Calu3 (cell line): Measurements from ENCODE around the gene DHX35. TPM values are rescaled to one million over a fixed set of nuclear protein-coding genes. Genes with fewer than 3 reads are reported as not detected.

Experiments used
- BruUV-seq: library from RNA; stranded (reverse); fragments of 400-500 nt; replicated peaks from 2 replicates; lab custom pipeline; 2021; lab: Mats Ljungman, UMichigan
- CTCF ChIA-PET: fragments of 300-600 bp; sonication (Branson Sonifier 250); formaldehyde crosslinking; loops from one replicate; lab custom pipeline; 2022; ENCODE audit warnings: antibody characterized with exemption; lab: Charles Lee
- DNase-seq: peaks from one replicate; pipeline ENCODE4 v3.0.0; 2022
- H3K27ac Mint-ChIP-seq: one replicate; pipeline ENCODE4 v1.8.0; 2022; ENCODE audit warnings: mixed read lengths; ENCODE audit not compliant: unreplicated experiment
- H3K27me3 Mint-ChIP-seq: one replicate; pipeline ENCODE4 v1.8.0; 2022; ENCODE audit warnings: mixed read lengths; ENCODE audit not compliant: unreplicated experiment
- H3K36me3 Mint-ChIP-seq: one replicate; pipeline ENCODE4 v1.8.0; 2022; ENCODE audit warnings: mild to moderate bottlenecking, moderate library complexity, mixed read lengths; ENCODE audit not compliant: insufficient read depth, unreplicated experiment
- H3K4me1 Mint-ChIP-seq: one replicate; pipeline ENCODE4 v1.8.0; 2022; ENCODE audit warnings: mild to moderate bottlenecking, low read depth, mixed read lengths; ENCODE audit not compliant: unreplicated experiment
- H3K4me3 Mint-ChIP-seq: one replicate; pipeline ENCODE4 v1.8.0; 2022; ENCODE audit warnings: mild to moderate bottlenecking, low read depth, moderate library complexity, mixed read lengths; ENCODE audit not compliant: unreplicated experiment
- H3K9me3 Mint-ChIP-seq: one replicate; pipeline ENCODE4 v1.8.0; 2022; ENCODE audit warnings: low read depth, mixed read lengths; ENCODE audit not compliant: unreplicated experiment
- intact Hi-C: fragments of 100-400 bp; cut with micrococcal nuclease; formaldehyde crosslinking; loops from one replicate; pipeline ENCODE4 v1.10.0; 2022; ENCODE audit not compliant: unreplicated experiment
- total RNA-seq: library from RNA; stranded (reverse); gene quantifications from 2 replicates; pipeline ENCODE4 v1.2.3, GENCODE V29; 2022
- TF ChIP-seq, protein P1 (sequence below): fragments of 200-600 bp; IDR thresholded peaks from one replicate; pipeline ENCODE4 v1.8.0; 2022; ENCODE audit warnings: antibody characterized with exemption; ENCODE audit not compliant: unreplicated experiment

The DHX35 gene
- total RNA-seq, 1 experiment from 2014 or later: 19.1 TPM

GRCh38 chr20:38973645-38974044, 11.5 kb downstream of the DHX35 start:
- Mint-ChIP-seq H3K27ac (no peak overlapping the region), H3K9me3 (no peaks in the 10 kb centered on the region), H3K27me3 (no peaks in the 10 kb centered on the region), H3K36me3 (peaks cover 12% of the 10 kb centered on the region), H3K4me1 (peaks cover 19% of the 10 kb centered on the region), H3K4me3 (no peak overlapping the region)
- TF ChIP-seq, protein P1, sequence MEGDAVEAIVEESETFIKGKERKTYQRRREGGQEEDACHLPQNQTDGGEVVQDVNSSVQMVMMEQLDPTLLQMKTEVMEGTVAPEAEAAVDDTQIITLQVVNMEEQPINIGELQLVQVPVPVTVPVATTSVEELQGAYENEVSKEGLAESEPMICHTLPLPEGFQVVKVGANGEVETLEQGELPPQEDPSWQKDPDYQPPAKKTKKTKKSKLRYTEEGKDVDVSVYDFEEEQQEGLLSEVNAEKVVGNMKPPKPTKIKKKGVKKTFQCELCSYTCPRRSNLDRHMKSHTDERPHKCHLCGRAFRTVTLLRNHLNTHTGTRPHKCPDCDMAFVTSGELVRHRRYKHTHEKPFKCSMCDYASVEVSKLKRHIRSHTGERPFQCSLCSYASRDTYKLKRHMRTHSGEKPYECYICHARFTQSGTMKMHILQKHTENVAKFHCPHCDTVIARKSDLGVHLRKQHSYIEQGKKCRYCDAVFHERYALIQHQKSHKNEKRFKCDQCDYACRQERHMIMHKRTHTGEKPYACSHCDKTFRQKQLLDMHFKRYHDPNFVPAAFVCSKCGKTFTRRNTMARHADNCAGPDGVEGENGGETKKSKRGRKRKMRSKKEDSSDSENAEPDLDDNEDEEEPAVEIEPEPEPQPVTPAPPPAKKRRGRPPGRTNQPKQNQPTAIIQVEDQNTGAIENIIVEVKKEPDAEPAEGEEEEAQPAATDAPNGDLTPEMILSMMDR: no peak
- no TSS peak for BruUV-seq
- intact Hi-C loops: no loop called here
- DNase-seq: no peak
- CTCF ChIA-PET: interaction anchor here (1.2 kb wide), 1 partner anchor 18 kb away, joined by 3 read pairs; no protein-coding TSS in a partner anchor

DNA sequence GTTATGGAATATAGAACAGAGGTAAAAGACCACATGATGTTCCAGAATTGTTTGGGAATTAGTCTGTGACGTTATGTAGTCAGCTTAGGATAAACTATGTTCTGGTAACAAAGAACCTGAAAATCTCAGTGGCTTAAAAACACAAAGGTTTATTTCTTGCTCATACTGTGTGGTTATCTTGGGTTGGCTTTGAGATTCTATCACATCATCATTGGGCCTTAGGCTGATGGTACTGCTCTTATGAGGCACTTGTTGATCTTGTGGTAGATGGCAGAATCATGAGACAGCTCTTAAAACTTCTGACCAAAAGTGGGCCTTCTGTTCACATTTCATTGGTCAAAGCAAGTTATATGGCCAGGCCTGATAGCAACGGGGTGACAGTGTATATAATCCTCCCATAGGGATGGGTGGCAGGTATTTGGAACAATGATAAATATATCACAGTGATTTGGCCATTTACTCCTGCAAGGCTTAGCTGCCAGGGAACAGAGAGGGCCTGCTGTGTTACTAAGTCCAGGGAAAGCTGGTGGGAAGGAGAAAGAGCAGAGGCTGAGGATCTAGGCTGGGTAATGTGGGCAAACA, 13.5 kb downstream of the DHX35 start:
- TF ChIP-seq, protein P1: no peak
- CTCF ChIA-PET: interaction anchor here (0.6 kb wide), 1 partner anchor 13 kb away, joined by 3 read pairs; the partner anchor contains the start of gene DHX35
- H3K4me3 Mint-ChIP-seq: no peak overlapping the region
- DNase-seq: no peak
- peaks cover 13% of the 10 kb centered on the region for H3K4me1 Mint-ChIP-seq
- H3K27ac Mint-ChIP-seq: no peak overlapping the region
- no peaks in the 10 kb centered on the region for H3K27me3 Mint-ChIP-seq
- intact Hi-C loops: no loop called here
- peaks cover 8% of the 10 kb centered on the region for H3K36me3 Mint-ChIP-seq
- no TSS peak for BruUV-seq
- no peaks in the 10 kb centered on the region for H3K9me3 Mint-ChIP-seq

DNA sequence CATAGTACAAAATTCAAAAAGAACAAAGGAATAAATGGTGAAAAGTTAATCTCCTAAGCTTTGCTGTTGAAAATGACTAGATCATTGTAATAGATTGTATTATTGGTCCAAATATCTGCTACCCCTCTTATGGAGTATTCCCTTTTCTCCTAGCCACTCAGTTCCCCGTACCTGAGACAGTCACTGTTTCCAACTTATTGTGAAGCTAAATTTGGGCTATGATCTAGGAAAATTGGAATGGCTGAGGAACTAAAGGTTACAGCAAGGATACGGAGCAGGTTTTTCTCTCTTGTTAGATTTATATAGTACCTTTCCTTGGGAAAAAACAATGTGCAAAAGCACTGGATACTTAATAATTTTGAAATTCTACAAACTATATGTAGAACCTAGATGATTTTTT, 17.3 kb downstream of the DHX35 start:
- no TSS peak for BruUV-seq
- H3K27ac Mint-ChIP-seq: no peak overlapping the region
- no peak for DNase-seq
- H3K27me3 Mint-ChIP-seq: no peaks in the 10 kb centered on the region
- no peak overlapping the region for H3K4me3 Mint-ChIP-seq
- TF ChIP-seq, protein P1: no peak
- CTCF ChIA-PET: interaction anchor here (0.7 to 1.4 kb wide), 2 partner anchors 9 to 17 kb away, joined by 4 read pairs; partner anchors contain the start of gene DHX35
- H3K36me3 Mint-ChIP-seq: no peaks in the 10 kb centered on the region
- no peaks in the 10 kb centered on the region for H3K9me3 Mint-ChIP-seq
- peaks cover 26% of the 10 kb centered on the region for H3K4me1 Mint-ChIP-seq
- intact Hi-C loops: no loop called here

GRCh38 chr20:38979842-38980241, 17.7 kb downstream of the DHX35 start:
- H3K9me3 Mint-ChIP-seq: no peaks in the 10 kb centered on the region
- no peak for DNase-seq
- no peak overlapping the region for H3K27ac Mint-ChIP-seq
- intact Hi-C loops: no loop called here
- H3K4me1 Mint-ChIP-seq: peaks cover 26% of the 10 kb centered on the region
- no peaks in the 10 kb centered on the region for H3K27me3 Mint-ChIP-seq
- TF ChIP-seq, protein P1: no peak
- no TSS peak for BruUV-seq
- peaks cover 3% of the 10 kb centered on the region for H3K36me3 Mint-ChIP-seq
- CTCF ChIA-PET: interaction anchor here (0.7 to 1.5 kb wide), 4 partner anchors 9 to 110 kb away, joined by 3 to 4 read pairs (median 4); partner anchors contain the start of gene DHX35
- H3K4me3 Mint-ChIP-seq: no peak overlapping the region
